ENCODE results near the gene PLD4.

DNA sequence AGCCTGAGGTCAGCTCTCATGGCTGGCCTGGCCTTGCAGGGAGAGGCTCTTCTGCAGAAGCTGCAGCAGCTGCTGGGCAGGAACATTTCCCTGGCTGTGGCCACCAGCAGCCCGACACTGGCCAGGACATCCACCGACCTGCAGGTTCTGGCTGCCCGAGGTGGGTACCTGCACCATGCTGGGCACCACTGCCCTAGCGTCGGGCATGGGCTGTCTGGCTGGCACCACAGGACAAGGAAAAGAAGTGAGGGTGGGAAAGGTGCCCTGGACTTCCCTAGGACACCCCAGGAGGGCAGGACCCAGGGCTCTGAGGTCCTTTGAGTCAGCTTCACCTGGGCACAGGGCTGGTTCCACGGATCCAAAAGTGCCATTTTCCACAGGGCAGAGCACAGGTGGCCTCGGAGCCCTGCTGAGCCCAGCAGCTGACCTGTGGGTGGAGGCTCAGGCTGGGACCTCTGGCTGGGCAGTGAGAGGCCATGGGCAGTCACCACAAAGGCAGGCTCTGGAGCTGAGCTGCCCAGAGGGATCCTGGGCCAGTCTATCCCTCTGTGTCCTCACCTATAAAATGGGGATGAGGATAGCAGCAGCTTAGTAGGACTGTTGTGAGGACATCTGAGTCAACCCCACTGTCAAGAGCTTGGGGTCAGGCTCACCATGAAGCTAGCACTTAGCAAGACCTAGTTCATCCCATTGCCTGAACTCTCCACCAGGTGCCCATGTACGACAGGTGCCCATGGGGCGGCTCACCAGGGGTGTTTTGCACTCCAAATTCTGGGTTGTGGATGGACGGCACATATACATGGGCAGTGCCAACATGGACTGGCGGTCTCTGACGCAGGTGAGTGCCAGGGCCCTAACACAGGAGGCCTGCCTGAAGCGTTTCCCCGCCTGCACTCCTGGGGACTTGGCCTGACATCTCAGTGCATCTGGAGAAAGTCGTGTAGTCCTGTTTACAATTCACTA, 4.9 kb downstream of the PLD4 start:
- TF ChIP-seq, protein P1, sequence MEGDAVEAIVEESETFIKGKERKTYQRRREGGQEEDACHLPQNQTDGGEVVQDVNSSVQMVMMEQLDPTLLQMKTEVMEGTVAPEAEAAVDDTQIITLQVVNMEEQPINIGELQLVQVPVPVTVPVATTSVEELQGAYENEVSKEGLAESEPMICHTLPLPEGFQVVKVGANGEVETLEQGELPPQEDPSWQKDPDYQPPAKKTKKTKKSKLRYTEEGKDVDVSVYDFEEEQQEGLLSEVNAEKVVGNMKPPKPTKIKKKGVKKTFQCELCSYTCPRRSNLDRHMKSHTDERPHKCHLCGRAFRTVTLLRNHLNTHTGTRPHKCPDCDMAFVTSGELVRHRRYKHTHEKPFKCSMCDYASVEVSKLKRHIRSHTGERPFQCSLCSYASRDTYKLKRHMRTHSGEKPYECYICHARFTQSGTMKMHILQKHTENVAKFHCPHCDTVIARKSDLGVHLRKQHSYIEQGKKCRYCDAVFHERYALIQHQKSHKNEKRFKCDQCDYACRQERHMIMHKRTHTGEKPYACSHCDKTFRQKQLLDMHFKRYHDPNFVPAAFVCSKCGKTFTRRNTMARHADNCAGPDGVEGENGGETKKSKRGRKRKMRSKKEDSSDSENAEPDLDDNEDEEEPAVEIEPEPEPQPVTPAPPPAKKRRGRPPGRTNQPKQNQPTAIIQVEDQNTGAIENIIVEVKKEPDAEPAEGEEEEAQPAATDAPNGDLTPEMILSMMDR (IDR thresholded peaks at IDR 0.05) = no peak
- TF ChIP-seq POLR2A (IDR thresholded peaks at IDR 0.05) (no peak), EP300 (IDR thresholded peaks at IDR 0.05) (no peak)
